ENCODE measurements around the gene ITGB4.
A peak's percentile ranks its signal among the peaks of the same experiment; 100 is the strongest.

The ITGB4 gene

GRCh38 chr17:75720656-75721462 lies at the start of gene ITGB4:
Gene ITGB4, plus strand, starts transcription at chr17:75721459. Its CDS starts 3,245 bp downstream, at chr17:75724704.
- no peak for DNase-seq (ENCODE audit: low read depth)

GRCh38 chr17:75672011-75672410 lies 49.2 kb upstream of the ITGB4 start:
- no peak for DNase-seq (ENCODE audit: low read depth)

DNA sequence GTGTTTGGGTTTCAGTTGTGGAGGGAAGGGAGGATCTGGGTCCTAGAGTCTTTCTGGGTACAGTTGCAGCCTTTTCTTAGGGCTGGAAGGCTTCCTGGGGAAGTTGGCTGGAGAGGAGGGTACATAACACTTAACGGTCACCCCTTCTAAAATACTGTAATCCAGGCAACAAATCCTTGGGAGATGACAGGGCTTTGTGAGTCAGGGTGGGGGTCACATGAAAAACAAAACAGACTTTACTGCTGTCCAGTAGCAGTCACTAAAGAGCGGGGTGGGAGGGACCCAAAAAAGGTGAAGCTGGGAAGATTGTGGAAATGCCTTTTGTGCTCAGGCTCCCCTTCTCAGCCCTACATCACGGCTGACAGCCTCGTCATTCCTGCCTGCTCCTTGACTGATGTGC lies 47.8 kb upstream of the ITGB4 start:
- DNase-seq (ENCODE audit: low read depth) = no peak

GRCh38 chr17:75676461-75676860 lies 44.8 kb upstream of the ITGB4 start:
- no peak for DNase-seq (ENCODE audit: low read depth)

DNA sequence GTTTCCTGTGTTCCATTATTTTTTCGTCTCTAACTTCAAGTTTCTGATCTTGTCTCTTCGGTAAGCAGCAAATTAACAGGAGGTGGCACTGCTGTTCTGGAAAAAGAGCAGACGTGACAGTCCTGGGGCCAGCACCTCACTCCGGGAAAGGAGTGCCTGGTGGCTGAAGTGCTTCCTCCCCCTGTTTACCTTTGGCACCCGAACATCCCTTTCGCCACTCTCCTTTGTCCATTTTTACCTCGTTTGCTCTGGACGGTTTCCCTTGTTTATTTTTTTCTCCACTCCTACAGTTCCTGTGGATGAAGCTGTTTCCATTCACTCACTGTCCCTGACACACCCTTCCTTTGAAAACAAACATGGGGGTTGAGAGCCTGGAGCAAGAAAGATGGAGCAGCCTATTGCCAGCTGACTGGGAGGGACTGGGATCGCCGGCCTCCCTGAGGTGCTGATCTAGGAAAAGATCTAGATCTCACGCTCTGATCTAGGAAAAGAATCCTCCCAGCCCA lies 41.5 kb upstream of the ITGB4 start:
- no peak for DNase-seq (ENCODE audit: low read depth)

DNA sequence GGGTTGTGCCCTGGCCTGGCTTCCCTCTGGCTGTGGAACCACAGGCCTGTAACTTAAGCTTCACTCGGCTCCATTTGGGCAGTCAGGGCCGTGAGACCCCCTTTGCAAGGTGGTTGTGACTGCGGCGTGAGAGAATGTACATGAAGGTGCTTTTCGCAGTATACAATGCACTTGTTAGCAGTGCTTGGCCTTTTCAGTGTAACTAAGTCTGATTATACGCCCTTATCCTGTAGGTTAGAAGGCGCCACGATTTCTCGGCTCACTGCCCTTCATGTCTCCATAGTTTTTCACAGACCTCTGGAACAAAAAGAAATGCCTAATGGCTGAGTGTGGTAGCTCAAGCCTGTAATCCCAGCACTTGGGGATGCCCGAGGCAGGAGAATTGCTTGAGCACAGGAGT lies 40.8 kb upstream of the ITGB4 start:
- no peak for DNase-seq (ENCODE audit: low read depth)

- DNase-seq (ENCODE audit: low read depth) = no peak
These were observed 40.0 kb upstream of the ITGB4 start for GRCh38 chr17:75681289-75681688.

DNA sequence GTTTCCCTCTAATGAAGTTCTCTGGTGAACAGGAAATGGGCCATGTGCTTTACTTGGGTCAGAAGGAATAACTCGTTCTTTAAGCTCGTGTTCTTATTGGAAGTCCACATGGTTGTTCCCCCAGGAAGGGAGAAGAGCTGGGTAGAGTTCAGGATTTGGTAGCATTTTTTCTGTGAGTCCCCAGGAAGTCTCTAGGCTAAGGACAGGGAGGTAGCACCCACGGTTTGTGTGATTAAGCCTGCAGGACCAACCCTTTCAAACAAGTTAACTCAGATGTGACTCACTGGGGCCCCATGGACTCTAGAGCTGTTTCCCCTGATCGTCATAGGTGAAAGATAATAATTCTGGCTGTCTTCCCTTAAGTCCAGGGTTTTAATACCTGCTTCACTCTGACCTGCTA lies 37.7 kb upstream of the ITGB4 start:
- DNase-seq (ENCODE audit: low read depth) = no peak

GRCh38 chr17:75684249-75684648 lies 37.0 kb upstream of the ITGB4 start:
- DNase-seq (ENCODE audit: low read depth) = no peak

DNA sequence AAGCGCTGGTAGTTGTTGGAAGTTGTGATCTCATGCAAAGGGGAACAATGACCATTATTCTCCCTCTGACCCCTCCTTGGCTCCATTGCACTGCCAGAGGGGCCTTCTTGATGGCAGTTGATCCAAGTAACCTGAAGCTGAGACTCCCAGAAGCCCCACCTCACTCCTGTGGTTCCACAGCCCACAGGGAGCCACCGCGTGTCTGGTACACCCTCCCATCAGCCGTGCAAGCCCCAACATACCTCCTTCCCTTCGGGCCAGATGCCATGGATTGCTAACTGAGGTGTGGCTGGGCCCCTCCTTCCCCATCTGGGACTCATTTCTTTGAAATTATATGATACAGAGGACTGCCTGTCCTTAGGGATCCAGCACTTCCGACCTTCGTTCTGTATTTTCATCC lies 36.3 kb upstream of the ITGB4 start:
- DNase-seq (ENCODE audit: low read depth) = peak; percentile 46

GRCh38 chr17:75685499-75685898 lies 35.8 kb upstream of the ITGB4 start:
- DNase-seq (ENCODE audit: low read depth) = no peak

DNA sequence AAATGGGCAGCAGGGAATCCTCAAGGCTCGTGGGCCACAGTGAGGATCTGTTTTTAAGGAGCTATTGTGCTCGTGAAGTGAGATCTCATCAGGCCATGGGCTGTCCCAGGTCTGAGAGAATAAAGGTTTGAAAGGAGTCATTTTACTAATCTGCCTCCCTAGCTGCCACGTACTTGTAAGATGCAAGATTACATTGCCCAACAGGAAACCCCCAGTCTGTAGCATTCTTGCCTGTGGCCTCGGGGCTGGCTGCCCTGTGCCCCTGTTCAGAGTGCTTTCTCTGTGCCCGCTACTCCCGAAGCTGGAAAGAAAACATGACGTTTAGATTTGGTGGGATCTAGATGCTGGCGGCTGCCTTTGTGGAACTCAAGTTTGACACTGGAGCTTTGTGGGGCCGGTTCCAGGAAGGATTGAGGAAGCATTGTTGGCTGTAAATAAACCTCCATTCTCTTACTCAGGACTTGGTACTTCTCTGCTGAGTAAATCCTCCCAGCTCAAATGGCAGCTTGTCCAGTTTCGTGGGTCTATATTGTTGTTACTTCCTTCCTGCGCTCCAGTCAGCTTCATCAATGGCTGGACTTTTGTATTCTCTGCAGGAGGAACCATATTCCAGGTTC lies 32.9 kb upstream of the ITGB4 start:
- no peak for DNase-seq (ENCODE audit: low read depth)

DNA sequence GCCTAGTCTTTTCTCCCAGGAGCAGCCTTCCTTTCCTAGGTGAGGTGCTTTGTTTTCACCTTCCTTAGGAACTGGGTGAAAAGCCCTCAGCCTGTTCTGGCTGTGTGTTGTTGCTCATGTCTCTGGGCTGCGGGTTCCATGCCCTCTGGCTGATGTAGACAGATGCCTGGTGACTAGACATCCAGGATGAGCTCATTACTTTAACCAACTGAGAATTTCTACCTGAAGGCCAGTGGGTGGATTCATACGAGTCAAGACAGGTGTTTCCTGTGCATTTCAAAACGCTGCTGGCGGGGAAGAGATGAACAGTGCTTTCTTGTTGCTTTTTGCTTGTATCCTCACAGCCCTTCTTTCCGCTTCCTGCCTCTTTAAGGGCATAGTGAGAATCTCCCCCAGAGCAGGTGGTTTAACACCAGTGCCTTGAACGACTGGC lies 31.8 kb upstream of the ITGB4 start:
- DNase-seq (ENCODE audit: low read depth) = no peak

- DNase-seq (ENCODE audit: low read depth) = no peak
These were observed 29.9 kb upstream of the ITGB4 start for GRCh38 chr17:75691371-75691791.

- no peak for DNase-seq (ENCODE audit: low read depth)
These were observed 29.2 kb upstream of the ITGB4 start for GRCh38 chr17:75691801-75692626.

DNA sequence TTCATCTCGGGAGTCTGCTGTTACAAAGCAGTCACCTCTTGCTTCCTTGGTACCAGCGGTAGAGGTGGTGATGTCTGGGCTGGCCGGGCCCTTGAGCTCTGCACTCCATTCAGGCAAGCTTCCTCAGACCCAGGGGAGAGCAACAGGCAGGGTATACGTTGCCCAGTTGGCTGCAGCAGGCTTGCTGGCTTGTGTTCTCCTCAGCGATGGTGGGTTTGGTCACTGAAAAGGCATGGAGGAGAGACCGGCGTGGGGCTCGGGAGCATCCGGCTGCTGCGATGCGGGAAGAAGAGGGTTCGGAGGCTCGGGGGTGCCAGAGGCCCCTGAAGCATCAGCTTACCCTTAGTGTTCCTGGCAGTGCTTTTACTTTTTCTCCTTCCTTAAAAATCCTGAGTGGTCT lies 28.3 kb upstream of the ITGB4 start:
- no peak for DNase-seq (ENCODE audit: low read depth)

- DNase-seq (ENCODE audit: low read depth) = peak; percentile 95
These were observed 27.5 kb upstream of the ITGB4 start for GRCh38 chr17:75693500-75694481.

DNA sequence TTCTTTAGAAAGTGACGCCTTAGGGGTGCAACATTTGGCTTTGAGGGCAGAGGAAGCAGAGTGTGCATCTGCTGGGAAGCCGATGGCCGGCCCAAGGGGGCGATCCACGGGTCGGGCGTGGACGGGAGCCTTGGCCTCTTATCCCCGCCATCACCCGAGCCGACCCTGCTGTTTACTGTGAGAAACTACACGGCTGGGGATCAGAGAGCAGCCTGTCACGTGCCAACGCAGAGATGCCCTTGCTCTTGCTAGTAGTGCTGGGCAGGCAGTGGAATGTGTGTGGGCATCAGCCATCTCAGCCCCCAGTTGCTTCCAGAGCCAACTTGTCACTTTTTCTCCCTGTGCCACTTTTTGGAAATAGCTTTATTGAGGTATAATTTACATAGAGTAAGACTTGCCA lies 26.7 kb upstream of the ITGB4 start:
- no peak for DNase-seq (ENCODE audit: low read depth)

- peak; percentile 47 for DNase-seq (ENCODE audit: low read depth)
These were observed 26.0 kb upstream of the ITGB4 start for GRCh38 chr17:75695141-75695829.

GRCh38 chr17:75695830-75696271 lies 25.4 kb upstream of the ITGB4 start:
- no peak for DNase-seq (ENCODE audit: low read depth)

All from GM04504 (cell line).